Trophoblast cell (in vitro differentiated cells and primary cell): ENCODE data around the gene BLACAT1.

Experiments
- DNase-seq, 2 donors: peaks; one replicate each; pipeline ENCODE4 v3.0.0-alpha.2; 2016
- H2AFZ ChIP-seq: 2 replicates; pipeline ENCODE4 v1.6.1; 2013; ENCODE audit warnings: low read length, moderate library complexity, mild to moderate bottlenecking; ENCODE audit not compliant: insufficient read depth, poor library complexity
- H2AK5ac ChIP-seq: 2 replicates; pipeline ENCODE4 v1.6.1; 2013; ENCODE audit warnings: mild to moderate bottlenecking, low read length
- H2BK120ac ChIP-seq: 2 replicates; pipeline ENCODE4 v1.6.1; 2013; ENCODE audit warnings: low read length, mild to moderate bottlenecking, moderate library complexity; ENCODE audit not compliant: insufficient read depth, poor library complexity
- H2BK12ac ChIP-seq: 2 replicates; pipeline ENCODE4 v1.6.1; 2013; ENCODE audit warnings: mild to moderate bottlenecking, low read length, moderate library complexity
- H2BK5ac ChIP-seq: 2 replicates; pipeline ENCODE4 v1.6.1; 2013; ENCODE audit warnings: low read length, low read depth, moderate library complexity, mild to moderate bottlenecking; ENCODE audit not compliant: poor library complexity
- H3K14ac ChIP-seq: 2 replicates; pipeline ENCODE4 v1.6.1; 2013; ENCODE audit warnings: mild to moderate bottlenecking, low read length
- H3K18ac ChIP-seq: 2 replicates; pipeline ENCODE4 v1.6.1; 2013; ENCODE audit warnings: mild to moderate bottlenecking, low read length
- H3K23ac ChIP-seq: 2 replicates; pipeline ENCODE4 v1.6.1; 2013; ENCODE audit warnings: low read length
- H3K27ac ChIP-seq: 2 replicates; pipeline ENCODE4 v1.5.1; 2013; ENCODE audit warnings: low read depth, mild to moderate bottlenecking, inconsistent platforms, low read length, moderate library complexity
- H3K27me3 ChIP-seq: 2 replicates; pipeline ENCODE4 v1.6.1; 2013; ENCODE audit warnings: inconsistent platforms, mild to moderate bottlenecking, low read length, moderate library complexity; ENCODE audit not compliant: insufficient read depth
- H3K36me3 ChIP-seq, 2 experiments: 1 replicate in 1 of 2; 2 replicates in 1 of 2; pipeline ENCODE4 v1.6.1; 2013; ENCODE audit warnings: low read length in 2 of 2, mild to moderate bottlenecking in 2 of 2, moderate library complexity in 1 of 2; ENCODE audit not compliant: insufficient read depth in 2 of 2, control insufficient read depth in 1 of 2
- H3K4ac ChIP-seq: 2 replicates; pipeline ENCODE4 v1.6.1; 2013; ENCODE audit warnings: low read depth, mild to moderate bottlenecking, low read length, moderate library complexity
- H3K4me1 ChIP-seq, 2 experiments: 1 replicate in 1 of 2; 2 replicates in 1 of 2; pipeline ENCODE4 v1.6.1; 2013; ENCODE audit warnings: low read length in 2 of 2, mild to moderate bottlenecking in 2 of 2, moderate library complexity in 1 of 2; ENCODE audit not compliant: insufficient read depth in 2 of 2, control insufficient read depth in 1 of 2
- H3K4me2 ChIP-seq: 2 replicates; pipeline ENCODE4 v1.6.1; 2013; ENCODE audit warnings: inconsistent platforms, mild to moderate bottlenecking, low read length, moderate library complexity
- H3K4me3 ChIP-seq: 2 replicates; pipeline ENCODE4 v1.5.1; 2013; ENCODE audit warnings: mild to moderate bottlenecking, low read depth, low read length, inconsistent platforms
- H3K79me1 ChIP-seq: one replicate; pipeline ENCODE4 v1.6.1; 2013; ENCODE audit warnings: low read length
- H3K79me2 ChIP-seq: 2 replicates; pipeline ENCODE4 v1.6.1; 2013; ENCODE audit warnings: low read length, mild to moderate bottlenecking; ENCODE audit not compliant: control insufficient read depth, insufficient read depth, poor library complexity
- H3K9ac ChIP-seq: 2 replicates; pipeline ENCODE4 v1.6.1; 2013; ENCODE audit warnings: mild to moderate bottlenecking, low read length
- H3K9me3 ChIP-seq: 2 replicates; pipeline ENCODE4 v1.6.1; 2013; ENCODE audit warnings: low read depth, mild to moderate bottlenecking, control low read depth, inconsistent platforms, low read length; ENCODE audit not compliant: insufficient read depth
- H4K12ac ChIP-seq: 2 replicates; pipeline ENCODE4 v1.6.1; 2013; ENCODE audit warnings: low read depth, mild to moderate bottlenecking, low read length, moderate library complexity
- H4K8ac ChIP-seq: 2 replicates; pipeline ENCODE4 v1.6.1; 2013; ENCODE audit warnings: low read depth, mild to moderate bottlenecking, low read length, moderate library complexity
- H4K91ac ChIP-seq: one replicate; pipeline ENCODE4 v1.6.1; 2013; ENCODE audit warnings: low read depth, mild to moderate bottlenecking, low read length, moderate library complexity
- WGBS: extraction: QIAGEN DNeasy Blood & Tissue Kit; methylation state at CpG from one replicate; pipeline ENCODE4 v1.1.7; 2013; ENCODE audit warnings: missing lambda C conversion rate; ENCODE audit not compliant: insufficient read length, insufficient coverage; ENCODE audit errors: extremely low coverage; 5-methylcytosine and 5-hydroxymethylcytosine counted together

BLACAT1 gene

GRCh38 chr1:205477759-205478247 is 22.0 kb upstream of the BLACAT1 start:
- no peak for DNase-seq
- no peak overlapping the region for H3K23ac ChIP-seq
- H3K4me1 ChIP-seq: no peaks in the 10 kb centered on the region
- no peak overlapping the region for H2BK5ac ChIP-seq
- H2BK12ac ChIP-seq: no peak overlapping the region
- H3K79me1 ChIP-seq: no peaks in the 10 kb centered on the region
- no peaks in the 10 kb centered on the region for H3K79me2 ChIP-seq
- H2BK120ac ChIP-seq: no peak overlapping the region
- H3K4me2 ChIP-seq: no peak overlapping the region
- H3K14ac ChIP-seq: no peak overlapping the region
- peaks cover 6% of the 10 kb centered on the region for H3K9me3 ChIP-seq
- WGBS: no CpG with 5 or more reads among the region's 12 CpGs
- H2AK5ac ChIP-seq: no peak overlapping the region
- no peaks in the 10 kb centered on the region for H3K27me3 ChIP-seq
- no peak overlapping the region for H3K18ac ChIP-seq
- no peak overlapping the region for H3K4ac ChIP-seq
- no peaks in the 10 kb centered on the region for H3K36me3 ChIP-seq
- H4K12ac ChIP-seq: no peak overlapping the region
- no peak overlapping the region for H3K27ac ChIP-seq
- H3K4me3 ChIP-seq: no peak overlapping the region
- H4K91ac ChIP-seq: no peak overlapping the region
- H2AFZ ChIP-seq: no peak overlapping the region
- H4K8ac ChIP-seq: no peak overlapping the region
- no peak overlapping the region for H3K9ac ChIP-seq

- H2BK120ac ChIP-seq: no peak overlapping the region
- no peak overlapping the region for H3K27ac ChIP-seq
- no peak overlapping the region for H2BK5ac ChIP-seq
- no CpG with 5 or more reads among the region's 6 CpGs for WGBS
- H3K9ac ChIP-seq: no peak overlapping the region
- no peak overlapping the region for H4K91ac ChIP-seq
- no peak overlapping the region for H2AFZ ChIP-seq
- no peak overlapping the region for H3K4me3 ChIP-seq
- H3K4me2 ChIP-seq: no peak overlapping the region
- peaks cover 6% of the 10 kb centered on the region for H3K9me3 ChIP-seq
- no peaks in the 10 kb centered on the region for H3K4me1 ChIP-seq
- H3K79me2 ChIP-seq: no peaks in the 10 kb centered on the region
- no peak overlapping the region for H2AK5ac ChIP-seq
- no peak overlapping the region for H3K14ac ChIP-seq
- H3K23ac ChIP-seq: no peak overlapping the region
- no peak overlapping the region for H2BK12ac ChIP-seq
- H3K4ac ChIP-seq: no peak overlapping the region
- H4K8ac ChIP-seq: no peak overlapping the region
- no peak for DNase-seq
- no peak overlapping the region for H4K12ac ChIP-seq
- H3K18ac ChIP-seq: no peak overlapping the region
- no peaks in the 10 kb centered on the region for H3K27me3 ChIP-seq
- H3K36me3 ChIP-seq: no peaks in the 10 kb centered on the region
- no peaks in the 10 kb centered on the region for H3K79me1 ChIP-seq
These were observed 21.4 kb upstream of the BLACAT1 start for GRCh38 chr1:205477121-205477758.

- Histone ChIP-seq H4K91ac (no peak overlapping the region), H3K36me3 (no peaks in the 10 kb centered on the region), H4K12ac (no peak overlapping the region), H3K9ac (no peak overlapping the region), H3K14ac (no peak overlapping the region), H3K27ac (no peak overlapping the region), H2AK5ac (no peak overlapping the region), H3K18ac (no peak overlapping the region), H2BK120ac (no peak overlapping the region), H3K79me1 (no peaks in the 10 kb centered on the region), H3K9me3 (peaks cover 6% of the 10 kb centered on the region), H3K23ac (no peak overlapping the region), H2BK5ac (no peak overlapping the region), H3K4me1 (no peaks in the 10 kb centered on the region), H2BK12ac (no peak overlapping the region), H3K27me3 (no peaks in the 10 kb centered on the region), H3K79me2 (no peaks in the 10 kb centered on the region), H3K4me2 (no peak overlapping the region), H4K8ac (no peak overlapping the region), H2AFZ (no peak overlapping the region), H3K4me3 (no peak overlapping the region), H3K4ac (no peak overlapping the region)
- WGBS: no CpG with 5 or more reads among the region's 4 CpGs
- no peak for DNase-seq
These were observed 20.8 kb upstream of the BLACAT1 start for GRCh38 chr1:205476648-205477047.

GRCh38 chr1:205475855-205476254 is 20.0 kb upstream of the BLACAT1 start:
- no peaks in the 10 kb centered on the region for H3K36me3 ChIP-seq
- H3K14ac ChIP-seq: no peak overlapping the region
- peaks cover 6% of the 10 kb centered on the region for H3K9me3 ChIP-seq
- no peak overlapping the region for H2AK5ac ChIP-seq
- no peak overlapping the region for H2BK120ac ChIP-seq
- H2AFZ ChIP-seq: no peak overlapping the region
- no peaks in the 10 kb centered on the region for H3K79me1 ChIP-seq
- no peak overlapping the region for H2BK12ac ChIP-seq
- WGBS: no CpG with 5 or more reads among the region's 1 CpG
- no peak overlapping the region for H2BK5ac ChIP-seq
- no peak overlapping the region for H4K12ac ChIP-seq
- H3K27me3 ChIP-seq: no peaks in the 10 kb centered on the region
- no peaks in the 10 kb centered on the region for H3K79me2 ChIP-seq
- H3K4me1 ChIP-seq: no peaks in the 10 kb centered on the region
- H3K18ac ChIP-seq: no peak overlapping the region
- no peak overlapping the region for H4K8ac ChIP-seq
- H3K4me3 ChIP-seq: no peak overlapping the region
- no peak overlapping the region for H3K9ac ChIP-seq
- no peak overlapping the region for H4K91ac ChIP-seq
- no peak overlapping the region for H3K4me2 ChIP-seq
- no peak overlapping the region for H3K23ac ChIP-seq
- H3K27ac ChIP-seq: no peak overlapping the region
- H3K4ac ChIP-seq: no peak overlapping the region
- DNase-seq: no peak
